ENCODE data around the gene JUNB.

The JUNB gene

DNA sequence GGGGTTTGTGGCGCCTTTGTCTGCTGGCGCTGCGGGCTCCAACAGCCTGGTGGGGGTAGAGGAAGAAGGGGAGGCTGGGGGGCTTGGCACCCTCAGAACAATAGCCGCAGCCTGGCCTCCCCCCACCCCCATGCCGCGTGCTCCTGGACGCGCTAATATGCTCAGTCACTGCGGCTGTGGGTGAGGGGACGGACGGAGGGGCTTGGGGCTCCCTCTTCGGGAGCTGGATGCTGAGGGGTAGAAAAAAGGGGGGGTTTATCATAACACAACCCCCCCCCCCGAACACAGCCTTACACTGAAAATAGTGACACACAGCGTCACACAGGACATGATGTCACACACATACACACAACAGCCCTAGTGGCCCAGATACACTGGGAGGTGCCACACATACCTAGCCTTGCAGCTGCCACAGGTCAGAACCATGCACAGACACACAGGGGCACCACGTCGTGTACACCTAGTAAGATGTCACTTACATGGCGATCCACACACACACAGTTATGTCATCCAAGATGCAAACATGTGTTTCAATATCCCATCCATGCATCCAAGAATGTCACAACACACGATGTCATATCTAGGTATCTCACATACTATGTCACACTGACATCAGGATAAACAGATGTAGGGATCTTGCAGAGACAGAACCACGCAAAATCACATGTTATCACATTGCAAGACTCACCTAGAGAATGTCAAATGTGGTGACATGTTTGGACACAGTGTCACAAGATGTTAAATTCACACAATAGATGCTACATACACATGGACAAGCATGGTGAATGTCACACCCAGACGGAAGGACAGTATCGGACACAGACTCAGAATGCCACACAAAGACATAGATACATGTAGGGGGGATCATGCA lies 47.8 kb downstream of the JUNB start:
- in situ Hi-C loops (cut with HindIII; ENCODE audit: low sequenced_read_pairs): no loop called here

DNA sequence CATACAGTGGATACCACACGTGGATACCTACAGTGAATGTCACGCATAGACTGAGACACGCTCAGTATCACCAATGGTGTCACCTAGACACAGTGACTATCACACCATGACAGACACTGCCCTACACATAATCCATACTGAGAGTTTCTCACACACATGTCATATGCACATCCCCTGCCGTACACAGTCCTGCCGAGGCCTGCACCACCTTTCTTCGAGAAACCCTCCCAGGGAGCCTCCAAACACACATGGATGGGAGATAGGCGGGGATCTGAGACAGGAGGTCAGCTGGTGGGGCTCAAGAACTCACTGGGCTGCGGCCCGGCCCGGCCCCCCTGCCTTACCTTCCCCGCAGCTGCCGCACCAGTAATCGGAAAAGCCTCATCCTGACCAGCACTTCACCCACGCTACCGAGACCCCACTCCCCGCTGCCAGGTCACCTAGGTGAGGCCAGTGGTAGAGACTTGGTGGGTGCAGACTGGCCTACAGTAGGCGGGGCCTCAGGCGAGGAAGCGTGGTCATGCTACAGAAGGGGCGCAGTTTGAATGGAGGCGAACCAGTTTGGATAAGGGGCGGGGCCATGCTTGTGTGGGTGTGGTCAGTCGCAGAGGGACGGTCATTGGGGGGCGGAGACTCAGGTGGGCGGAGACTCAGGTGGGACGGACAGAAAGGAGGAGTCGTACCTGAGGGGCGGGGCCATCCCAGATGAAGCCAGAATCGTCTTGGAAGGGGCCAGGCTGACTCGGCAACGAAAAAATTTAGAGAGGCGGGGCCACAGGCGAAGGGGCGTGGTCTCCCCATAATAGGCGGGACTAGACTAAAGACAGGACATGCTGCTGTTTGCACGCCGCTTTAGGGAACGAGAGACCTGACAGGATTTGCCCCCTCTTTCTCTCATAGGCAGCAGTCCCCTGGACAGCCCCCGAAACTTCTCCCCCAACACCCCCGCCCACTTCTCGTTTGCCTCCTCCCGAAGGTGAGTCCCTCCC lies 49.1 kb downstream of the JUNB start:
- in situ Hi-C loops (cut with HindIII; ENCODE audit: low sequenced_read_pairs): no loop called here

- in situ Hi-C loops (cut with HindIII; ENCODE audit: low sequenced_read_pairs): no loop called here
Measured at GRCh38 chr19:12841094-12841493, 49.8 kb downstream of the JUNB start.

GRCh38 chr19:12842511-12842910 lies 51.2 kb downstream of the JUNB start:
- in situ Hi-C loops (cut with HindIII; ENCODE audit: low sequenced_read_pairs): no loop called here

Measured in endothelial cell of hepatic sinusoid (primary cell).